ENCODE measurements around the gene CFAP90. TPM values are rescaled to one million over a fixed set of nuclear protein-coding genes. Genes with fewer than 3 reads are reported as not detected.
A peak's percentile ranks its signal among the peaks of the same experiment; 100 is the strongest.

The CFAP90 gene
- total and polyA plus RNA-seq, 2 donors (not counting 3 experiments of a cell fraction or from before 2014, with no cell fraction given): 0.07 TPM; not detected in 1

DNA sequence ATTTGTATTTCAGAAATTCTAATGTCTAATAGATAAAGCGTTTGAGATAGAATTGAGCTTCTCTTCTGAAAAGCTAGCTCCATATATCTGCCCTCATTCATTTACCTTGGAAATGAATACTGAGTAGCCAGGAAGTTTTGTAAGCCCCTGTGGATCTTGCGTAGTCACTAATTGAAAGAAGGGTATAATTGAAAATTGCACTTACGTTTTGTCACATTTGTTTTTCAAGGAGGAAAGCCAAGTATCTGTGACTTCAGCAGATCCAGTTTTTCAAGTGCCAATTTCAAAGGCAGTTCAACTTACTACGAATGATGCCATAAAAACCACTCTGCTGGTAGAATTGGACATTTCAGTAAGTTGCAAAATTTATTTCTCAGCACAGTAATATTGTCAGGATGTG is 32.0 kb upstream of the CFAP90 start:
- TF ChIP-seq FOS (IDR thresholded peaks at IDR 0.05; ENCODE audit: borderline replicate concordance, insufficient read depth, low read length) (no peak), GATA2 (IDR thresholded peaks at IDR 0.05; ENCODE audit: insufficient read depth, insufficient read length, low read depth, low read length) (no peak), POLR2A (IDR thresholded peaks at IDR 0.05; ENCODE audit: low read depth, low read length) (no peak), POLR2AphosphoS5 (IDR thresholded peaks at IDR 0.05; ENCODE audit: insufficient read depth, low read depth, low read length) (no peak), MYC (IDR thresholded peaks at IDR 0.05; ENCODE audit: low read depth, low read length) (no peak), JUN (IDR thresholded peaks at IDR 0.05; ENCODE audit: borderline replicate concordance, insufficient read depth, insufficient read length, low read depth) (no peak), EZH2 (IDR thresholded peaks at IDR 0.05; ENCODE audit: borderline replicate concordance, low read depth, low read length, severe bottlenecking) (no peak)
- TF ChIP-seq, protein P1, sequence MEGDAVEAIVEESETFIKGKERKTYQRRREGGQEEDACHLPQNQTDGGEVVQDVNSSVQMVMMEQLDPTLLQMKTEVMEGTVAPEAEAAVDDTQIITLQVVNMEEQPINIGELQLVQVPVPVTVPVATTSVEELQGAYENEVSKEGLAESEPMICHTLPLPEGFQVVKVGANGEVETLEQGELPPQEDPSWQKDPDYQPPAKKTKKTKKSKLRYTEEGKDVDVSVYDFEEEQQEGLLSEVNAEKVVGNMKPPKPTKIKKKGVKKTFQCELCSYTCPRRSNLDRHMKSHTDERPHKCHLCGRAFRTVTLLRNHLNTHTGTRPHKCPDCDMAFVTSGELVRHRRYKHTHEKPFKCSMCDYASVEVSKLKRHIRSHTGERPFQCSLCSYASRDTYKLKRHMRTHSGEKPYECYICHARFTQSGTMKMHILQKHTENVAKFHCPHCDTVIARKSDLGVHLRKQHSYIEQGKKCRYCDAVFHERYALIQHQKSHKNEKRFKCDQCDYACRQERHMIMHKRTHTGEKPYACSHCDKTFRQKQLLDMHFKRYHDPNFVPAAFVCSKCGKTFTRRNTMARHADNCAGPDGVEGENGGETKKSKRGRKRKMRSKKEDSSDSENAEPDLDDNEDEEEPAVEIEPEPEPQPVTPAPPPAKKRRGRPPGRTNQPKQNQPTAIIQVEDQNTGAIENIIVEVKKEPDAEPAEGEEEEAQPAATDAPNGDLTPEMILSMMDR (IDR thresholded peaks at IDR 0.05; ENCODE audit: extremely low read depth in 1 of 2, insufficient read depth in 1 of 2, low read depth in 1 of 2, low read length in 2 of 2): no peak
- TF ChIP-seq, protein P2, sequence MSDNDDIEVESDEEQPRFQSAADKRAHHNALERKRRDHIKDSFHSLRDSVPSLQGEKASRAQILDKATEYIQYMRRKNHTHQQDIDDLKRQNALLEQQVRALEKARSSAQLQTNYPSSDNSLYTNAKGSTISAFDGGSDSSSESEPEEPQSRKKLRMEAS (IDR thresholded peaks at IDR 0.05; ENCODE audit: insufficient read depth, insufficient read length): no peak
- ChIA-PET POLR2A (no interaction called here), CTCF (interaction anchor here (2.2 kb wide), 1 partner anchor 14 kb away, joined by 5 read pairs; no protein-coding TSS in a partner anchor)
- Histone ChIP-seq H3K79me2 (ENCODE audit: control insufficient read depth, insufficient read depth, low read length) (no peaks in the 10 kb centered on the region), H3K9ac (replicated peaks; ENCODE audit: extremely low read depth, insufficient read depth, low read length) (no peak overlapping the region), H3K4me1 (ENCODE audit: control insufficient read depth, extremely low read depth, insufficient read depth, low read length) (no peaks in the 10 kb centered on the region), H3K4me3 (replicated peaks in 1 of 3; ENCODE audit: insufficient read depth in 1 of 3, low read depth in 1 of 3, low read length in 3 of 3) (no peak overlapping the region), H3K4me2 (ENCODE audit: insufficient read depth, low read length) (no peak overlapping the region), H3K27me3 (ENCODE audit: control insufficient read depth in 2 of 2, insufficient read depth in 2 of 2, low read length in 2 of 2) (no peaks in the 10 kb centered on the region), H2AFZ (ENCODE audit: low read depth, low read length) (no peak overlapping the region), H4K20me1 (replicated peaks; ENCODE audit: control insufficient read depth, extremely low read depth, insufficient read depth, low read length) (no peaks in the 10 kb centered on the region), H3K9me3 (replicated peaks; ENCODE audit: control insufficient read depth, insufficient read depth, low read length) (no peaks in the 10 kb centered on the region), H3K36me3 (ENCODE audit: control insufficient read depth in 2 of 2, extremely low read depth in 1 of 2, insufficient read depth in 2 of 2, low read length in 2 of 2) (peaks cover 18 to 25% of the 10 kb centered on the region in 2 experiments), H3K9me1 (replicated peaks; ENCODE audit: control insufficient read depth, extremely low read depth, insufficient read depth, low read length) (no peaks in the 10 kb centered on the region), H3K27ac (ENCODE audit: insufficient read depth, low read depth, low read length) (no peak overlapping the region)
- no peak for DNase-seq (ENCODE audit: low read depth, low spot score)
- BruUV-seq (replicated peaks): no TSS peak
- peak; percentile 38 for FAIRE-seq
- dilution Hi-C loops (cut with MboI; ENCODE audit: extremely low pct_ligation_motif_present, low sequenced_read_pairs): no loop called here
- intact Hi-C loops (cut with micrococcal nuclease): no loop called here

Measured in endothelial cell of umbilical vein (primary cell).